ENCODE data around the gene NSD2. TPM values are rescaled to one million over a fixed set of nuclear protein-coding genes. Genes with fewer than 3 reads are reported as not detected.
A peak's percentile ranks its signal among the peaks of the same experiment; 100 is the strongest.

NSD2 gene
- total RNA-seq, 4 donors from 2014 or later, result 25.3 to 46.7 (median 27.4) TPM

- Histone ChIP-seq H3K4me3 (no peak overlapping the region), H3K9me3 (no peaks in the 10 kb centered on the region), H3K4me1 (no peaks in the 10 kb centered on the region), H3K36me3 (peaks cover 5% of the 10 kb centered on the region), H3K27me3 (no peaks in the 10 kb centered on the region), H3K27ac (no peak overlapping the region)
- TF ChIP-seq EP300 (IDR thresholded peaks at IDR 0.05) (no peak), POLR2A (IDR thresholded peaks at IDR 0.05) (no peak), CTCF (IDR thresholded peaks at IDR 0.05) (no peak), POLR2AphosphoS5 (IDR thresholded peaks at IDR 0.05) (no peak)
- no peak for DNase-seq (ENCODE audit: low spot score in 2 of 2)
- 100% methylated on average over 3 of the region's 8 CpGs for WGBS
Measured at GRCh38 chr4:1895971-1896657, 24.9 kb downstream of the NSD2 start.

- Histone ChIP-seq H3K4me3 (no peak overlapping the region), H3K27me3 (no peaks in the 10 kb centered on the region), H3K27ac (no peak overlapping the region), H3K4me1 (no peaks in the 10 kb centered on the region), H3K36me3 (peaks cover 10% of the 10 kb centered on the region), H3K9me3 (no peaks in the 10 kb centered on the region)
- WGBS, result 93% methylated on average over 6 of the region's 6 CpGs
- TF ChIP-seq POLR2AphosphoS5 (IDR thresholded peaks at IDR 0.05) (no peak), POLR2A (IDR thresholded peaks at IDR 0.05) (no peak), CTCF (IDR thresholded peaks at IDR 0.05) (no peak), EP300 (IDR thresholded peaks at IDR 0.05) (no peak)
- DNase-seq (ENCODE audit: low spot score in 2 of 2), result no peak
Measured at GRCh38 chr4:1896658-1896991, 25.4 kb downstream of the NSD2 start.

- WGBS, result 98% methylated on average over 6 of the region's 6 CpGs
- Histone ChIP-seq H3K4me1 (no peaks in the 10 kb centered on the region), H3K27me3 (no peaks in the 10 kb centered on the region), H3K9me3 (no peaks in the 10 kb centered on the region), H3K27ac (no peak overlapping the region), H3K4me3 (no peak overlapping the region), H3K36me3 (peaks cover 18% of the 10 kb centered on the region)
- peak in 1 of 2 donors; percentile 8 for DNase-seq (ENCODE audit: low spot score in 2 of 2)
- TF ChIP-seq POLR2A (IDR thresholded peaks at IDR 0.05), result no peak
- no peak for TF ChIP-seq POLR2AphosphoS5 (IDR thresholded peaks at IDR 0.05)
- TF ChIP-seq CTCF (IDR thresholded peaks at IDR 0.05), result no peak
- no peak for TF ChIP-seq EP300 (IDR thresholded peaks at IDR 0.05)
Measured at GRCh38 chr4:1898007-1898406, 26.8 kb downstream of the NSD2 start.

- H3K27me3 ChIP-seq, result no peaks in the 10 kb centered on the region
- H3K27ac ChIP-seq, result no peak overlapping the region
- peaks cover 18% of the 10 kb centered on the region for H3K36me3 ChIP-seq
- no peaks in the 10 kb centered on the region for H3K4me1 ChIP-seq
- 75% methylated on average over 1 of the region's 1 CpG for WGBS
- H3K9me3 ChIP-seq, result no peaks in the 10 kb centered on the region
- DNase-seq (ENCODE audit: low spot score in 2 of 2), result no peak
- TF ChIP-seq CTCF (IDR thresholded peaks at IDR 0.05), result no peak
- no peak overlapping the region for H3K4me3 ChIP-seq
Measured at GRCh38 chr4:1898681-1899080, 27.5 kb downstream of the NSD2 start.

- no peak overlapping the region for H3K4me3 ChIP-seq
- peaks cover 18% of the 10 kb centered on the region for H3K36me3 ChIP-seq
- H3K9me3 ChIP-seq, result no peaks in the 10 kb centered on the region
- no peak overlapping the region for H3K27ac ChIP-seq
- H3K27me3 ChIP-seq, result no peaks in the 10 kb centered on the region
- WGBS, result 27% methylated on average over 14 of the region's 15 CpGs
- peak; percentile 71 to 84 for TF ChIP-seq CTCF (IDR thresholded peaks at IDR 0.05)
- no peak for TF ChIP-seq EP300 (IDR thresholded peaks at IDR 0.05)
- TF ChIP-seq POLR2AphosphoS5 (IDR thresholded peaks at IDR 0.05), result no peak
- peak; percentile 75 to 87 for DNase-seq (ENCODE audit: low spot score in 2 of 2)
- no peaks in the 10 kb centered on the region for H3K4me1 ChIP-seq
Measured at GRCh38 chr4:1899149-1900086, 28.2 kb downstream of the NSD2 start.

Data from suprapubic skin (tissue), 4 donors.